Stimulated activated CD8-positive, alpha-beta memory T cell treated with anti-CD3 and anti-CD28 coated beads, Interleukin-7, amount 100 ng/mL, for 48 hours (primary cell): Measurements from ENCODE around the gene TRNT1.

ENCODE experiments used
- DNase-seq, 2 donors: peaks; one replicate each; pipeline ENCODE4 v3.0.0-alpha.2; 2020; ENCODE audit warnings: low read depth in 1 of 2; ENCODE audit errors: extremely low read depth in 1 of 2

TRNT1 gene

GRCh38 chr3:3126477-3127431 lies at the start of gene TRNT1:
TSS of gene TRNT1 (plus strand) at chr3:3126940. CDS start at chr3:3129041, 2,101 bp downstream.
- peak; percentile 89 to 91 for DNase-seq

DNA sequence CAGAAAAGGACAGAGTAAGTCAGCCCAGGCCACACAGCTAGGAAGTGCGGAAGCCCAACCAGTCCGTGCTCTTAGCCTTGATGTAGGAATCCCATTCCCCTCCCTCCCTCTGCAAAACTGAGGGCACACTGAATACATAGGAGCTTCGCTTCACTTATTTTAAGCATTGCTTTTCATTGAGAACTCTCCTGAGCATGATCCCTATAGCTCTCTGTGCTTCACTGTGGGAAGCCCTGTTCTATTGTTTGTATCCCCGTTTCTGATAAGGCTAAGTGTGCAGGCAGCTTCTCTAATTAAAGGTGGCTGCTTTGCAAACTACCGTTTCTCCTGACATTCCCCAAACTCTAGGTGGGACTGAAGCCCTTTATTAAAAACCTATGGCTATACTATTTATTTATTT lies 46.4 kb upstream of the TRNT1 start:
- DNase-seq: no peak

DNA sequence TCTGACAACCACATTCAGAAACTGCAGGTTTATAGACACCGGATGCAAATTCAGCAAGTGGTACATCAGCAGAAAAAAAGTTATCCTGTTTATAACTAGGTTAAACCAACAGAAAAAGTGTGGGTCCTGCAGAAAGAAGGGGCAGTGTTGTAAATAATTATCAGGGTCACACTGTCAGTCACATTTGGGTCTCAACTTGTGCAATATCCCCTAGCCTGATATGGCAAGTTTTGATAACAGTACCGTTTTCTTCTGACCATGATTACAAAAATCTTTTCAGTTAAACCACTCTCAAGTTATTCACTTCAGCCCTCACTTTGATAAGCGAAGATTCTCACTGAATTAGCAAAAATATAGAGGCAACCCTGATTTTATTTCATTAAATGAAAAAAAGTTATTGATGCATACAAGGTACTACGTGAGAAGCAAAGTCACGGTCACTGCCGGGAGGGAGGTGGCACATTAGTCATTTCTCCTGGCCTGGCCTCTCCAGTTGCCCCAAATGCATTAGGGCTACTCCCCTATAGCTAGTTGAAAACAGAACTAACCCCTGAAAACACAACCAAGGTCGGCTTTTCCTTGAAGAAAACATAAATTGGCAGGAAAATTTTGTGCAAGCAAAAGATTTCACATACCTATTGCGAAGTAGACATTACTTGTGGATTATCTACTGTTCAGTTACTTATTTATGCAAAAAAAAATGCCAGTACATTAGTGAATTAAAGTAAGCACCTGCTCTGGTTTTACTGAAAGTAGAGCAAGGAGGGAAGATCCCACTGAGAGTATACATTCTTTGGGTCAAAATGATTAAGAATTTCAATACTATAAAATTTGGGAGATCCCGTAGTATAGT lies 45.1 kb upstream of the TRNT1 start:
- DNase-seq: no peak

DNA sequence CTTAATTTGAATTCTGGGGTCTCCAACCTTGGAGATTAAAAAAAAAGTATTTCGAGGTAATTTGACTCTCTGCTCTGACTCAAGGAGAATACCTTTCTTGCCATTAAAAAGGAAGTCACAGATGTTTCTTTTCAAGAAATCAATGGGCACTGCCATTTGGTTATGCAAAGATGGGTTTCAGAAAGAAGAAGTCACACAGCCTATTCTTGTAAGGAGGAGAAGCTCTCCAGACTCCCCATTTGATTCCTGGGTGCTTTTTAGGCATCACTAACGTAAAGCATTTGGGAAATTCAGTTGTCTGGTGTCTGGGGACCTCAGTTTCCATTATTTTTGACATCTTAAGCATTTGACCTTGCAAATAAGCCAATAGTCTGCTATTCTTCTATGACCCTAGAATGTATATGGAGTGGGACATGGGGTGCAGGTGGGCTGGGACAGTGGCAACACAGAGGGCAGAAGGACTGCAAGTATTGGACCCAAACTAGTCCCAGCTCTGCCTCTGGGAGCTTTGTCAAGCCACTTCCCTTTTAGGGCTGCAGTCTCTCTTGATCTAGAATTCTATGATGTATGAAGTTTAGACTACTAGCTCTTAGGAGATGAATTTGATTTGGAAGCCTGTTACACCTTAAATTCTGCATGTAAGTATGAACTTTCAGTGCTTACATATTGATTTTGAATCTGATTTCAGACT lies 44.4 kb upstream of the TRNT1 start:
- no peak for DNase-seq

DNA sequence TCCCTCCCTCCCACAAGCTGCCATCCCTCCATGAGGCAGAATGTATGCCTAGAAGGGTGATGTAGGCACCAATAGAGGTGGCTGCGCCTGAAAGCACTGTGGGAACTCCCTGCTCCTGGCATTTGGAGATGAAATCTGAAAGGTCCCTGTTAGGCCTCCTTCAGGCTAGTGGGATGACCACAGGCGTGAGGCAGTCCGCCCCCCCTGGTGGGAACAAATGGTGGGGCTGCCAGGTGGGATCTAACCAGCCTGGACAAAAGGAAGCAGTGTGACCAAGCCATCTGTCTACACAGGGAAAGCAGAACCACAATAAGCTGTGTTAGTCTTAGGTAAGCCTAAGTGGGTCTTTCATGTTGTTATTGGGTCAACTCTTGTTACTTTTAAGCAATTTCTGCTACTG lies 41.9 kb upstream of the TRNT1 start:
- DNase-seq: no peak

DNA sequence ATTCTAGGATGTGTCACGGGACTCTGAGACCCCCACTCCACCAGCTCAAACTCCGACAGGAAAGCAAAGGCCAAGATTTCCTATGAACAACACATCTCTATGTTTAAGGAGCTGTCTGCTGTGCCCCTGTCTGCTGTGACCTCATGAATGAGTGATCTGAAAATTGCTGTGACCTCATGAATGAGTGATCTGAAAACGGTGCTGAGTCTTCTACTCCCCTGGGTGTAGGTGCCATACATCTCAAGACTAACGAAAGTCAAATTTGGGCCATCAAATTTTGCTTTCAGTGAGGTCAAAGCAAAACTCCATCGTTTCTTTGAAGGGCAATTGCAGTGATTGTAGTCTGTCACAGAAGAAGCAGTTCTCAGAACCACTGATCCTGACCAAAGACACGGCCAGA lies 41.0 kb upstream of the TRNT1 start:
- no peak for DNase-seq

GRCh38 chr3:3086239-3086638 lies 40.5 kb upstream of the TRNT1 start:
- DNase-seq: no peak

- DNase-seq: no peak
These were observed 39.5 kb upstream of the TRNT1 start for GRCh38 chr3:3087279-3087678.

DNA sequence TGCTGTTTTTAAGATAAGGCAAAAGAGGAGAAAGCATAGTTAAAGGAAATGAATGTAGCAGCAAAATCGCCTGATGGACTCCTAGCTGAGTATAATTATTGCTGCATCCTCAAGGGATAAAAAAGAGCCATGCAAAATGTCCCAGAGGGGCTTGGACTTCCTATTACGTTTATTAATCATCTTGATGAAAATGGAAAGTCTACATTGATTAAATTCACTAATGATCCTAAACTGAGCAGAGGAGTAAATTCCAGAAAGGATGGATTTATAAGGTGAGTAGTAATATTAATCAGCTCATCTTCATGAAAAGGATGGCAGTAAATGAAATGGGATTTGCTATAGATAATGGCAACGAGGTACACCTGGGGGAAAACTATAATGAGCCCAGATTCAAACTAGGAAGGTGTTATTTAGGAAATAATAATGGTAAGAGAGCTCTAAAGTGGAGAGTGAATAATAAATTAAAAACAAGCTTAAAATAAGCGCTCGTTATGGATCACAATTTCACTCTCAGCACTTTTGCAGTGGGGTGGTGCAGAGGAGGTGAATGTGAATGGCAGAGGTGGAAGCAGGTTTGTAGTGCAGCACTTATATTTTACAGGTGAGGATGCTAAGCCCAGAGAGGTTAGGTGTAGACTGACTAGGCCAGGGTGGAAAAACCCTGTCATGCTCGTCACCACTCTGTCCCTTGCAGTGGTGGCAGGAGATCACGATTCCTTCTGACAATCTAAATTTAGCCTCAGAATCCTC lies 38.8 kb upstream of the TRNT1 start:
- DNase-seq: no peak

- DNase-seq: no peak
These were observed 37.7 kb upstream of the TRNT1 start for GRCh38 chr3:3089017-3089416.

DNA sequence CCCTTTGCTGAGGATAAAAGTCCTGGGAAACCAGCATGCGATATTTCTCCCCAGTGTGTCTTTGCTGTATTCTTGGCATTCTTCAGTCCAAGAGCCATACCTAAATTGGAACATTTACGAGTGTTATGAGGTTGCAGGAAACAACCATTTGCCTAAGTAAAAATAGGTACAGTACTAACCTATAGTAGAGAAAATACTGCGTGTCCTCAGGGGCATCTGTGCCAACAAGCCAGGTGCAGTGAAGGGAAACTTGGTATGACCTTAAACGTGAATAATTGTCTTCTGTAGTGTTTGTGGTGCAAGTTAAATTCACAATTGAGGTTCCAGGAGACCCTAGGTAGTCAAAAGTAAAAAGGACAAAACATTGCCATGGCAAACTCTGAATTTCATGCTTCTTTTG lies 28.8 kb upstream of the TRNT1 start:
- DNase-seq: no peak

- DNase-seq: no peak
These were observed 24.9 kb upstream of the TRNT1 start for GRCh38 chr3:3101660-3102458.

DNA sequence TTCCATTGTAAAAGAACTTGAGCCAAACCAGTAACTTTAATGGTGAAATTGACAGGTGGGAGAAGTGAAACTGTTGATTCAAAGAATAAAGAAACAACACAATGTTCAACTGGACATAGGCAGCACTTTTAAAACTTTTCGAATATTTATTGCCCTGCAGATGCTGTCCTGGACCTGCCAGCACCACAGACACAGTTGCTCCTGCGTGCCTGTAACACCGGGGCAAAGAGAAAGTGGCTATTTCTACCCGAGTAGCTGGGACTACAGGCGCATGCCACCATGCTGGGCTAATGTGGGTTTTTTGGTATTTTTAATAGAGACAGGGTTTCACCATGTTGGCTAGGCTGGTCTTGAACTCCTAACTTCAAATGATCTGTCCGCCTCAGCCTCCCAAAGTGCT lies 24.0 kb upstream of the TRNT1 start:
- no peak for DNase-seq

- DNase-seq: no peak
These were observed 21.5 kb upstream of the TRNT1 start for GRCh38 chr3:3105246-3105645.

DNA sequence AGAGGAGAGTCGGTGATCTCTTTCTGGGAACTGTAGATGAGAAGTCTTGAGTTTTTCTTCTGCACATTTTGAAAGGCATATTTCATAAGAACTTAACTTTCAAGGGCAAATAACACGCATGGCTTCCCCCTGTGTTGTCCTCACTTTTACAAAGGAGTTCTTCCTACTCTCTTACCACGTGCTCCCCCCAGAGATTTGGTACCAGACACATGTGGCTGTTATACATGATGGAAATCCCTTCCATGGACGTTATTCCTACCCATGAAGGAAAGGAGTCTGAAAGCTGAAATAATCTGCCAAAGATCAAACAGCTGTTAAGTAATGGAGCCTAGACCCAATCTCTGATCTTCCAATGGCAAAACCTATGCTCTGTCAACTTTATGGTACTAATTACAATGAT lies 20.9 kb upstream of the TRNT1 start:
- no peak for DNase-seq

DNA sequence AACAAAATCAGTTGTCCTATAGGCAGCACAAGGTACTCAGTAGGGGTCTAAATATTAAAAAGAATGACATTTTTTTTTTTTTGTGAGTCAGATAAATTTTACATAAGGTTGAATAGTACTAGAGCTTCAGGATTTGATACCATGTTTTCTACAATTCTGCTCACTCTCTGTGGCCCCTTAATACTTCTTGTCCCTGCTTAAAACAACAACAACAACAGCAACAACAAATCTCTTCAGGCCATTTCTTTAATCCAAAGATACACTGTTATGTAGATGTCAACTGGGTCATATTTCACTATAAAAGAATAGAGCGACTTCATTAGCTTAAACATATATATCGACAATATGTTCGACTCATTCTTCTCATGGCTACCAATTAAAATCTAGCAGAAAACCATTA lies 19.6 kb upstream of the TRNT1 start:
- no peak for DNase-seq

- no peak for DNase-seq
These were observed 18.9 kb upstream of the TRNT1 start for GRCh38 chr3:3107858-3108257.

DNA sequence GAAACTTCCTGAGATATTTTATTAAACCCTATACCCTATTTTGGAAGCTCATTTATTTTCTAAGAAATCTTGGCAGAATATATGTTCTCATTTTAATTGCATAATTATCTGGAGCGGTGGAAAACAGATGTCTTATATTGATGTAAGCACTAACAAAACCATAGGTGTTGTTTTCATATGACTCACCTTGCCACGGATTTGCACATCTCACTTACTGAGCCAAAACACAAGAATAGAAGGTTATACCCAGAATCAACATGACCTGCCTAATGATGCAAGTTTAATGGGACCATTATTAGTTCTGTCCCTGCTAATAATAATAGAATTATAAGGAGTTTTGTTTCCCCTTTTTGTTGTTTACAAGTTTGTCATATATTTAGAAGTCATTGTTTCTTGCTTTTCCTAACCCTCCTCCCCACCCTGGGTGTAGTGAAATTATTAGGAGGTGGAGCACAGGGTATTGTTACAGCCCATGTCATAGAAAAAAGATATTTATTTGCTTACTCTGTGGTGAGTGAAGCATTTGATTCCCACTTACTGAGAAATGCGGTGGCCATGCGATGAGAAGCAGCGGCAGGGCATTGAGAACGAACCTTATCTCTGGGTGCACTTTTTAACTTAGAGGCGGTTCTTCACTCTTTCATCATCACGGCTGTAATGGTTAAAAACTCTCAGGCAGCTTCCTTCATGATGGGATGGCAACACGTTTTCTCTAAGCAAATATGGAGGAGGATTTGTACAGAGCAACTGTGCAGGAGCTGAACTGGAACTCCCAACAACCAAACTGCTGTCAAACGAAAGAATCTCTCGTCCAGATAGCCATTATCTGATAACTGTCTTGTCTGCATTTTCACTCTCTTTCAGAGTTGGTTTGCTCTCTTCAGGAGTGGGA lies 17.1 kb upstream of the TRNT1 start:
- DNase-seq: no peak

DNA sequence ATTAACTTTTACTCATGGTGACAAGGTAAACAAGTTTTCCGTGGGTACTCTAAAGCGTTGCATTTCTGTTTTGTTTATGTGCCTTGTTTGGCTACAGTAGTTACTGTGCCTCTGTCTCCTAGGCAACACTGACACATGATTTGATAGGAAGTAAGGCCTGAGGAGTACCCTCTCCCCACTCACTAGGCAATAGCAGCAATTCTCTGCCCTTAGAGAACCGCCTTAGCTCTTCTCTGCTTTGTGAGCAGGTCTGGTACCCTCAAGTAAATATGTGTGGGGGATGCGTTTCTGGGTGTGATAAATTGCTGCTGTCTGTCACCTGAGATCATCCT lies 16.5 kb upstream of the TRNT1 start, which contains the start of gene IL5RA:
Gene IL5RA (minus strand): TSS at position 76 of the 332 bp plus-strand sequence. CDS start 5,390 bp downstream, outside the sequence.
- no peak for DNase-seq
